Glutamatergic neuron (in vitro differentiated cells): ENCODE data around the gene EVC. TPM values are rescaled to one million over a fixed set of nuclear protein-coding genes. Genes with fewer than 3 reads are reported as not detected.

Experiments used
- DNase-seq: peaks from one replicate; pipeline ENCODE4 v3.0.0; 2022
- H3K27ac Mint-ChIP-seq: one replicate; pipeline ENCODE4 v1.8.0; 2020; ENCODE audit warnings: mild to moderate bottlenecking, mixed read lengths, inconsistent platforms; ENCODE audit not compliant: unreplicated experiment
- H3K27me3 Mint-ChIP-seq: one replicate; pipeline ENCODE4 v1.8.0; 2020; ENCODE audit warnings: mild to moderate bottlenecking, moderate library complexity, mixed read lengths, inconsistent platforms; ENCODE audit not compliant: unreplicated experiment
- H3K36me3 Mint-ChIP-seq: one replicate; pipeline ENCODE4 v1.8.0; 2020; ENCODE audit warnings: mild to moderate bottlenecking, mixed read lengths, inconsistent platforms; ENCODE audit not compliant: unreplicated experiment
- H3K4me1 Mint-ChIP-seq: one replicate; pipeline ENCODE4 v1.8.0; 2020; ENCODE audit warnings: mild to moderate bottlenecking, low read depth, mixed read lengths, inconsistent platforms; ENCODE audit not compliant: unreplicated experiment
- H3K4me3 Mint-ChIP-seq: one replicate; pipeline ENCODE4 v1.8.0; 2020; ENCODE audit warnings: mild to moderate bottlenecking, mixed read lengths, inconsistent platforms; ENCODE audit not compliant: unreplicated experiment
- H3K9me3 Mint-ChIP-seq: one replicate; pipeline ENCODE4 v1.8.0; 2020; ENCODE audit warnings: mild to moderate bottlenecking, moderate library complexity, mixed read lengths, inconsistent platforms; ENCODE audit not compliant: unreplicated experiment
- total RNA-seq: library from RNA; stranded (reverse); fragmentation: NEBNext Ultra II Directional; extraction: Animal tissue kit (Norgen Biotek cat#: 25700); gene quantifications from one replicate; pipeline ENCODE4 v1.2.1, GENCODE V29; 2021; ENCODE audit not compliant: unreplicated experiment
- TF ChIP-seq, protein P1 (sequence below): fragments of 200-600 bp; sonication (generic); IDR thresholded peaks from one replicate; pipeline ENCODE4 v1.5.0; 2021; ENCODE audit not compliant: partially characterized antibody, unreplicated experiment

The EVC gene
- total RNA-seq, 1 donor from 2014 or later, result 6.7 TPM

GRCh38 chr4:5734853-5735252 is 23.9 kb downstream of the EVC start:
- Mint-ChIP-seq H3K4me1 (no peaks in the 10 kb centered on the region), H3K27me3 (peaks cover 1% of the 10 kb centered on the region), H3K27ac (no peak overlapping the region), H3K36me3 (peaks cover 6% of the 10 kb centered on the region), H3K4me3 (no peak overlapping the region), H3K9me3 (no peaks in the 10 kb centered on the region)
- DNase-seq, result no peak
- TF ChIP-seq, protein P1, sequence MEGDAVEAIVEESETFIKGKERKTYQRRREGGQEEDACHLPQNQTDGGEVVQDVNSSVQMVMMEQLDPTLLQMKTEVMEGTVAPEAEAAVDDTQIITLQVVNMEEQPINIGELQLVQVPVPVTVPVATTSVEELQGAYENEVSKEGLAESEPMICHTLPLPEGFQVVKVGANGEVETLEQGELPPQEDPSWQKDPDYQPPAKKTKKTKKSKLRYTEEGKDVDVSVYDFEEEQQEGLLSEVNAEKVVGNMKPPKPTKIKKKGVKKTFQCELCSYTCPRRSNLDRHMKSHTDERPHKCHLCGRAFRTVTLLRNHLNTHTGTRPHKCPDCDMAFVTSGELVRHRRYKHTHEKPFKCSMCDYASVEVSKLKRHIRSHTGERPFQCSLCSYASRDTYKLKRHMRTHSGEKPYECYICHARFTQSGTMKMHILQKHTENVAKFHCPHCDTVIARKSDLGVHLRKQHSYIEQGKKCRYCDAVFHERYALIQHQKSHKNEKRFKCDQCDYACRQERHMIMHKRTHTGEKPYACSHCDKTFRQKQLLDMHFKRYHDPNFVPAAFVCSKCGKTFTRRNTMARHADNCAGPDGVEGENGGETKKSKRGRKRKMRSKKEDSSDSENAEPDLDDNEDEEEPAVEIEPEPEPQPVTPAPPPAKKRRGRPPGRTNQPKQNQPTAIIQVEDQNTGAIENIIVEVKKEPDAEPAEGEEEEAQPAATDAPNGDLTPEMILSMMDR, result no peak

- Mint-ChIP-seq H3K27ac (no peak overlapping the region), H3K9me3 (no peaks in the 10 kb centered on the region), H3K4me1 (no peaks in the 10 kb centered on the region), H3K36me3 (peaks cover 6% of the 10 kb centered on the region), H3K4me3 (no peak overlapping the region), H3K27me3 (peaks cover 1% of the 10 kb centered on the region)
- DNase-seq, result no peak
- TF ChIP-seq, protein P1, result no peak
Observed at GRCh38 chr4:5735463-5735862, 24.5 kb downstream of the EVC start.

DNA sequence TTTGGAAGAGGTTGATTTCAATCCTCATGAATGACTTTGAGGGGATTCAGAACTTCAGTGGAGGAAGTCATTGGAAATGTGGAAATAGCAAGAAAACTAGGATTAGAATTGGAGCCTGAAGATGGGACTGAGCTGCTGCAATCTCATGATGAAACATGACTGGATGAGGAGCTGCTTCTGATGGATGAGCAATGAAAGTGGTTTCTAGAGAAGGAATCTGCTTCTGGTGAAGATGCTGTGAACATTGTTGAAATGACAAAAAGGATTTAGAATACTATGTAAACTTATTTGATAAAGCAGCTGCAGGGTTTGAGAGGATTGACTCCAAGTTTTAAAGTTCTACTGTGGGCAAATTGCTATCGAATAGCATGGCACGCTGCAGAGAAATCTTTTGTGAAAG is 27.1 kb downstream of the EVC start:
- peaks cover 6% of the 10 kb centered on the region for H3K36me3 Mint-ChIP-seq

GRCh38 chr4:5742388-5742787 is 31.4 kb downstream of the EVC start:
- Mint-ChIP-seq H3K9me3 (peaks cover 3% of the 10 kb centered on the region), H3K27ac (no peak overlapping the region), H3K4me1 (peaks cover 6% of the 10 kb centered on the region), H3K27me3 (peaks cover 3% of the 10 kb centered on the region), H3K4me3 (no peak overlapping the region), H3K36me3 (peaks cover 10% of the 10 kb centered on the region)
- TF ChIP-seq, protein P1, result no peak
- DNase-seq, result no peak

More for the DNA sequence above, 27.1 kb downstream of the EVC start:
- Mint-ChIP-seq H3K9me3 (no peaks in the 10 kb centered on the region), H3K4me1 (no peaks in the 10 kb centered on the region), H3K27me3 (peaks cover 1% of the 10 kb centered on the region), H3K27ac (no peak overlapping the region), H3K4me3 (no peak overlapping the region)
- DNase-seq, result no peak
- TF ChIP-seq, protein P1, result no peak

DNA sequence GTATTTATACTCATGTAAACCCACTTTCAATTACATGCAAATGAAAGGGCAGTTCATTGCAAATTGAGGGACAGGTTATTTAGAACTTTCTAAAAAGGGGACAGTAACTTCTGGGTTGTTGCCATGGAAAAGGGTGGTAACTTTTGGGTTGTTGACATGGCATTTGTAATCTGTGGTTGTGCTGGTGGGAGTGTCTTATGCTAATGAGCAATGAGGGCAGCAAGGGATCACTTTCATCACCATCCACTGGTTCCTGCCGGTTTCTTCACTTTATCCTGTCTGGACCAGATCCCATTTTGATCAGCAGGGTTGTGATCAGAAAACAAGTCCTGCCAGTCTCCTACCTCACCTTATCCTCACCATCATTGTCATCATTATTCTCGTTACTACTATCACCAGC is 32.0 kb downstream of the EVC start:
- Mint-ChIP-seq H3K27ac (no peak overlapping the region), H3K4me1 (peaks cover 12% of the 10 kb centered on the region), H3K9me3 (peaks cover 3% of the 10 kb centered on the region), H3K4me3 (no peak overlapping the region), H3K27me3 (peaks cover 3% of the 10 kb centered on the region), H3K36me3 (peaks cover 6% of the 10 kb centered on the region)
- no peak for DNase-seq
- TF ChIP-seq, protein P1, result no peak
